H1 (cell line): ENCODE measurements around the gene MAPT. TPM values are rescaled to one million over a fixed set of nuclear protein-coding genes. Genes with fewer than 3 reads are reported as not detected.

ENCODE experiments used
- CREB1 ChIP-seq: IDR thresholded peaks from 2 replicates; pipeline ENCODE4 v1.6.1; 2012; ENCODE audit warnings: inconsistent platforms
- polyA plus RNA-seq, 7 experiments: library from polyadenylated mRNA; depleted of rRNA in 3 of 7; stranded (reverse) in 5 of 7; unstranded in 2 of 7; fragments of >200 nt in 5 of 7; fragments of 200-250 nt in 2 of 7; gene quantifications; 1 replicate in 5 of 7; 2 replicates in 1 of 7; 4 replicates in 1 of 7; pipeline versions ENCODE4 v1.2.1 to v1.2.3, GENCODE V29; 2011 to 2013; ENCODE audit warnings: missing spikeins in 2 of 7, mixed read lengths in 2 of 7
- total RNA-seq: library from RNA; stranded (reverse); fragmentation: NEBNext Ultra II Directional; extraction: Animal tissue kit (Norgen Biotek cat#: 25700); gene quantifications from 2 replicates; pipeline ENCODE4 v1.2.1, GENCODE V29; 2021

MAPT gene
- total and polyA plus RNA-seq, 2 of the 8 experiments (the other 6 are each of a cell fraction or from before 2014, with no cell fraction given), result 0.54 to 1.7 TPM

DNA sequence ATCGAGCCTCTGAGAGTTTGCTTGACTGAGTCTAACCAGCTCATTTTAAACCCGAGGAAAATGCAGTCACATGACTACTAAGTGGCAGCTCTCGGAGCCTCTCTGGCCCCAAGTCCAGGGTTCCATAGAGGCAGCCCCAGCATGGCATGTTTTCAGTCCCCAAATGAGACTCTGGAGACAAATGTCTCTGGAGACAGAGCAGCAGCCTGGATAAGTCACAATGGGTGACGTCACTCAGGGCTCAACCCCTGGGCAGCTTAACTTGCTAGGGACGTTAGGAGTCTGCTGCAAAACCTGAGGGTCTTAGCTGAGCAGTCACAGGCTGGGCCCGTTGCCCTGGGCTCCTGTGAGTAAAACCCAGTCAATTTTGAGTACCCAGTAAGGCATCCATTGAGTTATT is 97.8 kb downstream of the MAPT start (continued):
- TF ChIP-seq CREB1, result no peak
